Activated gamma-delta T cell treated with anti-CD3 and anti-CD28 coated beads, Interleukin-2, amount 50 U/mL, for 16 hours (primary cell): ENCODE measurements around the gene DNAI2.

Source experiments
- DNase-seq: peaks from one replicate; pipeline ENCODE4 v3.0.0-alpha.2; 2020; ENCODE audit warnings: low read depth

The DNAI2 gene

DNA sequence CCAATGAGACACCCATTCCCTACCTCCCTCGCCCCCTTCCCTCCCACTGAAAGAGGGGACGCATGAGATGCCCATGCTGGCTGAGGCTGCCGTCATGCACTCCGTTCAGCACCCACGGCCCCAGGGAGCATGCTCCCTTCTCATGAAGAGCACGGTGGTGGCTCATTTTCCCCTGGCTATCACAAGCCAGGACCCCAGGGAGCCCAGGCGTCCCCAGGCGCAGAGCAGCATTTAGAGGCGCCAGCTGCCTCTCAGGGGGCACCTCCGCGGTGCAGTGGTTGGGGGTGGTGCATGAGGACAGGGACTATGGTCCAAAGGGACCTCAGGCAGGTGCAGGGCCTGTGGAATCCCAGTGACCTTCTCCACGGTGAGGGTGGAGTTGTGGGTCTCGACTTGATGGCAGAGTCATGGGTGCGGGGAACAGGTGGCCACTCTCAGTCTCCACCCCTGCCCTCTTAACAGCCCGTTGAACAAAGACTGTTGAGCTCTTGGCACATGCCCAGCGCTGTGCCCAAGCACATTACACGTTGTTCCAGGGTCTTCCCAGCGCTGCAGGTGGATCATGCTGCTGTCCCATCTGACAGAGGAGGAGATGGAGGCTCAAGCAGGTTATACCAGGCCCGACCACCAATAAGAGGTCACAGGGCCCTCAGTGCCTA is 65.6 kb downstream of the DNAI2 start:
- no peak for DNase-seq

- no peak for DNase-seq
Measured at GRCh38 chr17:74340470-74341023, 66.5 kb downstream of the DNAI2 start.

GRCh38 chr17:74342224-74342623 is 68.2 kb downstream of the DNAI2 start:
- DNase-seq = no peak

- DNase-seq = no peak
Measured at GRCh38 chr17:74343121-74343520, 69.1 kb downstream of the DNAI2 start.

GRCh38 chr17:74343526-74344284 is 69.7 kb downstream of the DNAI2 start:
- no peak for DNase-seq

DNA sequence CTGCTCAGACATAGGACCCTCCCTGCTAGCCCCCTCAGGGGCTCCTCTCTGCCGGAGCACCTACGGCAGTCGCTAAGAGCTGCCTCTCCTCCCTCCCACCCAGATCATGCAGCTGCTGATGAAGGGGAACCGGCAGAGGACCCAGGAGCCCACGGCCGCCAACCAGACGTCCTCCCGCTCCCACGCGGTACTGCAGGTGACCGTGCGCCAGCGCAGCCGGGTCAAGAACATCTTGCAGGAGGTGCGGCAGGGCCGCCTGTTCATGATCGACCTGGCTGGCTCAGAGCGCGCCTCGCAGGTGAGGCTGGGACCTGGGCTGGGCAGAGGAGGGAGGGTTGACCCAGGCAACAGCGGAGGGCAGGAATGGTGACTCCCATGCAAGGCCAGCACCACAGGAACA is 70.6 kb downstream of the DNAI2 start:
- DNase-seq = no peak

DNA sequence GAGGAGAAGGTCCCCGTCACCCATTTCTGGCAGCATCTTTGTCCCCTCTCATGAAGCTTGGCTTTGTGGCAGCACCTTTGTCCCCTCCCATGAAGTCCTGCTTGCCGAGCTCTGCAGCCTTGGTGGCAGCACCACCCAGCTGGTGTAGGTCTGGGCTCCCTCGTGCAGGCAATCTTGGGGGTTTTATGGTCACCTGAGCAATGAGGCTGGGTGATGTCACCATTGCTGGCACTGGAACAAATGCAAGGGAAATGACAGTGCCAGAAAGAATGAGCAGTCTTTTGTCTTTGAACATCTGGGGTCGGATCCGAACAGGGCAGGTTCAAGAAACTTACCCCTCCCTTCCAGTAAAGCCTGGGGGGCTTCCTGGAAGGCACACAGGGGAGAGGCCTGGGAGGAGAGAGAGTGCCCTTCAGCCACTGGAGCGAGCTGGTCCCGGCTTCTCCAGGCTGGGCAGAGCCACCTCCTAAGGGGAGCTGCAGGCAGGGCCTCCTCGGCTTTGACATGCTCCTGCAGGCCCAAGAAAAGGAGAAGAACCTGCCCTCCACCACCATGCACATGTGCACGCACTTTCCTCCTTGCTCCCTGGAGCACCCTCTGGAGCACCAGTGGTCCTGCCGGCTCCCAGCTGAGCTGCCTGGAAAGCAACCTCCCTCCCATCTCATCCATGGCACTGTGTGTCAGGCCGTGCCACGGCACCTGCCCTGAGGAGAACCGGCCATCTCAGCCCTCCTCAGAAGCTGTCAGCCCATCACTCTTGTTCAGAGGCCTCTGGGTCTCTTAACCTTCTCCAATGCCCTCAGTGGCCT is 71.6 kb downstream of the DNAI2 start:
- no peak for DNase-seq

DNA sequence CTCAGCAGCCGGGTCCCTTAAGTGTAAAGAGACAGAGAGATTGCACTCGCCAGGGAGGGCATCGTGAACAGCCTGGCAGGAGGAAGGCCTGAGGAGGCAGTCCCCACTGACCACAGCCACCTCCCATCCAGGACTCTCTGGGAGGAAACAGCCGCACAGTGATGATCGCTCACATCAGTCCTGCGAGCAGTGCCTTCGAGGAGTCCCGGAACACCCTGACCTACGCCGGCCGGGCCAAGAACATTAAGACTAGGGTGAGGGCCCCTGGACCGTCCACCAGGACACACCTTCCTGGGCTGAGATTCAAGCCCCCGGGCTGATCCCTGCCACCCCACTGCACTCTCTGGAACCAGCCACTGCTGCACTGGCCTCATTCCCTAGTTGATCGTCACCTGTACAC is 73.6 kb downstream of the DNAI2 start:
- DNase-seq = no peak

DNA sequence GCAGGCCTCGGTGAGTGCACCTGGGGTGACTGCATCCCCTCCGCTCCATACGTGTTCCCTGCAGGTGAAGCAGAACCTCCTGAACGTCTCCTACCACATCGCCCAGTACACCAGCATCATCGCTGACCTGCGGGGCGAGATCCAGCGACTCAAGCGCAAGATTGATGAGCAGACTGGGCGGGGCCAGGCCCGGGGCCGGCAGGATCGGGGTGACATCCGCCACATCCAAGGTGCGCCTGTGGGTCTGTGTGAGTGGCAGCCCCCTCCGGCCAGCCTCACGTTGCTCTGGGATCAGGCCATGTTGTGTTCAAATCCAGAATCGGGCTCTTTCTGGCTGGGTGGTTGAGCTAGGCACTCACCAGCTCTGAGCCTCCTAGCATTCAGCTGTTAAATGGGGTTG is 75.1 kb downstream of the DNAI2 start:
- no peak for DNase-seq

DNA sequence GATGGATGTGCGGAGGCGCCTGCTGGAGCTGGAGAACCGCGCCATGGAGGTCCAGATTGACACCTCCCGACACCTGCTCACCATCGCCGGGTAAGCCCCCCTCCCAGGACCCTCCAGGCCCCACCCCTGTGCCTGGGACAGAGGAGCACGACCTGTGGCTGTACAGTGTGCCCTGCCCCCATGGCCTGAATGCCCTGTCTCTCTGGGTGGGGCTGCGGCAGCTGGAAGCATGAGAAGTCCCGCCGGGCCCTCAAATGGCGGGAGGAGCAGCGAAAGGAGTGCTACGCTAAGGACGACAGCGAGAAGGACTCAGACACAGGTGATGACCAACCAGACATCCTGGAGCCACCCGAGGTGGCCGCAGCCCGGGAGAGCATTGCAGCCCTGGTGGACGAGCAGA is 76.5 kb downstream of the DNAI2 start:
- no peak for DNase-seq

DNA sequence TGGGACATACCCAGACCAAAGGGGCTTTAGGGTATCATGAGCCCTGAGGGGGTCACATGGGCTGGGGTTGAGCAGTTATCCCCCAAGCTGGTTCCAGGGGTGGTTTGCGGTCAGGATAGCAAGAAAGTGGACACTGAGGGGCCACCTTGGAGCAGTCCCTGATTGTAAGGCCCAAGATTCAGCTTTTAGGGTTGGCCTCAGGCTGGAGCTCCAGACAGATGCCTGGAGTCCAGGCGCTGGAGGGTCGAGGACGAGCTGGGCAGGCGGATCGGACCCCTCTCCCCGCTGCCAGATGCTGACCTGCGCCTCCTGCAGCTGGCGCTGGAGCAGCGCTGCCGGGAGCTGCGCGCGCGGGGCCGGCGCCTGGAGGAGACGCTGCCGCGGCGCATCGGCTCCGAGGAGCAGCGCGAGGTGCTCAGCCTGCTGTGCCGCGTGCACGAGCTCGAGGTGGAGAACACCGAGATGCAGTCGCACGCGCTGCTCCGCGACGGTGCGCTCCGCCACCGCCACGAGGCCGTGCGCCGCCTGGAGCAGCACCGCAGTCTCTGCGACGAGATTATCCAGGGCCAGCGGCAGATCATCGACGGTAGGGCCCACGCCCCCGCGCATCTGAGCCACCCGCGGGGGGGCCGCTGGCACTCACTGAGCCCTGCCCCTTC is 77.6 kb downstream of the DNAI2 start:
- DNase-seq = no peak

DNA sequence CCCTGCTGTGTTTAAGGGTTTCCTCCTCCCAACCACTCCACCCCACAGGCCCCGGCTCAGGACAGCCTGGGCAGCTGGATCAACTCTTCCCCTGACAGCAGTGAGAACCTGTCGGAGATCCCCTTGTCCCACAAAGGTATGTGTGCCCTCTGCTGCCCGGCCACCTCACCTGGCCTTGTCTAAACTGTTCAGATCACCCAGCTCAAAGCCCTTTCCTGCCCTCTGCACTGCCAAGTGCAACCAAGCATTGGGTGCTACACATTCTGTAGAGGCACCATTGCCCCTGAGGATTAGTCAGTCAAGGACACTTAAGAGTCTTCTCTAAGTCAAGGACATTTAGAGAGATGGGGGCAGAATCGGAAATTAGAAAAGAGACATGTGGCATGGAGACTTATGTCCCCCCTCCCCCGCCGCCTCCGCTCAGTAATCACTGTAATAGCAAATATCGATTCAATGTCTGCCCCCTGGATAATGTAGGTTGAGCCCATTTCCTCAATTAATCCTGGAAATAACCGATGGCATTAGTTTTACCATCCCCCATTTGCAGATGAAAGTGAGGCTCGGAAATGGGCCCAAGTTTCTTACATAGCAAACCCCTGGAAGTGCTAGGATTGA is 79.5 kb downstream of the DNAI2 start:
- no peak for DNase-seq

GRCh38 chr17:74354123-74354522 is 80.1 kb downstream of the DNAI2 start:
- DNase-seq = no peak

DNA sequence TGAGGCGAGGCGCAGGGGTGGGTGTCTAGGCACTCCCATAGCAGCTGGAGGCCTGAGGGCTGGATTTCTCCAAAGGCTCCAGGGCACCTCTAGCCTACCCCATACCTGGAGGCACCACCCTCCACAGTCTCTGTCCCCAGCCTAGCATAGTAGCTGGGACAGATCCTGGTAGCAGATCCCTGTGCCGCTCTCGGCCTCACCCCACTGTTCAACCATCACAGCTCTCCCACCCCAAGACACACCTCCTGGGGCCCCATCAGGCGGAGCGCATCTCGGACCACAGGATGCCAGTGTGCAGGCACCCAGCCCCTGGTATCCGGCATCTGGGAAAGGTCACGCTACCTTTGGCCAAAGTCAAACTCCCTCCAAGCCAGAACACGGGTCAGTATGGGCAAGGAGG is 80.5 kb downstream of the DNAI2 start:
- DNase-seq = no peak

- no peak for DNase-seq
Measured at GRCh38 chr17:74355065-74355464, 81.0 kb downstream of the DNAI2 start.

- no peak for DNase-seq
Measured at GRCh38 chr17:74356646-74357465, 82.8 kb downstream of the DNAI2 start.

- no peak for DNase-seq
Measured at GRCh38 chr17:74357466-74357809, 83.4 kb downstream of the DNAI2 start.

DNA sequence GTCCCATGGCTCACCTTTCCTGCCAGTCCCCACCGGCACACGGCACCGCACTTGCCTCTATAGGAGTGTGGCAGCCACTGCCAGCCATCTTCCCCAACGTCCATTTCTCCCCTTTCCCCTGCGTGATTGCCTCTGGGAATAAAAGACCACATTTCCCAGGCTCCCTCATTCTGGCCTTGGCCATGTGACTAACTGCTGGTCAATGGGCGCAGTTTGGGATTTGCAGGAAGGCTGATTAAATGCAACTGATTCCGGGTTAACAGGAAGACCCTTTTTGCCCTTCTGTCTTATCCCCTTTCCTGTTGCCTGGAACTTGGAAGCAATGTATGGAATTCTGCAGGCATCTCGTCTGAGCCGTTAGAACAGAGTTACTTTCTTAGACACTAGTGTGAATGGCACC is 84.7 kb downstream of the DNAI2 start:
- no peak for DNase-seq

- no peak for DNase-seq
Measured at GRCh38 chr17:74359916-74360315, 85.9 kb downstream of the DNAI2 start.

DNA sequence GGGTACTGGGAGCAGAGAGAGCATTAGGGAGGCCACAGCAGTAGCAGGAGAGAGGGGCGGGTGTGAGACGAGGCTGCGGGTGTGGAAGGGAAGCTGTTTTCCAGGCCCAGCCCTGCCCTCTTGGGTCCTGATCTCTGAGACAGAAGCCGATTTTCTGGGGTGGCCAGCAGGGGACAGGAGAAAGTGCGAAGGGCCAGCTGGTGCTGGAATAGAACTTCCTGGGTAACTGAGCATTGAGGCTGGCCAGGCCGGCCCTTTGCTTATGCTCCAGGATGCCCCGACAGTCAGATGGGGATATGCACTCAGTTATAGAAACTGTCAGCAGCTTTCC is 86.8 kb downstream of the DNAI2 start:
- no peak for DNase-seq
